SK-N-SH treated with all-trans-retinoic acid at 6 μM for 48 hours (cell line): ENCODE data around the gene FGF19.

Source experiments
- BACH2 ChIP-seq: fragments of 250-450 bp; sonication (Bioruptor Pico); IDR thresholded peaks from 2 replicates; pipeline ENCODE4 v1.9.0; 2021; ENCODE audit warnings: mild to moderate bottlenecking, borderline replicate concordance
- CSDC2 ChIP-seq: fragments of 250-450 bp; sonication (Bioruptor Pico); IDR thresholded peaks from 2 replicates; pipeline ENCODE4 v1.5.0; 2020; ENCODE audit warnings: mild to moderate bottlenecking, moderate library complexity
- GLIS3 ChIP-seq: fragments of 250-450 bp; sonication (Bioruptor Pico); IDR thresholded peaks from 2 replicates; pipeline ENCODE4 v1.5.0; 2020; ENCODE audit warnings: mild to moderate bottlenecking, moderate library complexity
- TCF4 ChIP-seq: fragments of 250-450 bp; sonication (Bioruptor Pico); IDR thresholded peaks from 2 replicates; pipeline ENCODE4 v1.8.0; 2021; ENCODE audit warnings: mild to moderate bottlenecking, moderate library complexity, borderline replicate concordance
- ZFP30 ChIP-seq: fragments of 450-650 bp; formaldehyde crosslinking; IDR thresholded peaks from 2 replicates; pipeline ENCODE4 v1.5.0; 2022; ENCODE audit warnings: mild to moderate bottlenecking, moderate library complexity
- ZNF565 ChIP-seq: fragments of 450-650 bp; formaldehyde crosslinking; conservative IDR thresholded peaks from 2 replicates; pipeline ENCODE4 v1.5.0; 2020; ENCODE audit warnings: low read depth, mild to moderate bottlenecking, moderate library complexity
- ZNF8 ChIP-seq: fragments of 450-650 bp; formaldehyde crosslinking; IDR thresholded peaks from 2 replicates; pipeline ENCODE4 v1.5.0; 2020; ENCODE audit warnings: mild to moderate bottlenecking, moderate library complexity
- TF ChIP-seq, protein P1 (sequence below): fragments of 250-450 bp; sonication (Bioruptor Pico); IDR thresholded peaks from 2 replicates; pipeline ENCODE4 v1.5.1; 2020; ENCODE audit warnings: low read depth, mild to moderate bottlenecking, moderate library complexity

DNA sequence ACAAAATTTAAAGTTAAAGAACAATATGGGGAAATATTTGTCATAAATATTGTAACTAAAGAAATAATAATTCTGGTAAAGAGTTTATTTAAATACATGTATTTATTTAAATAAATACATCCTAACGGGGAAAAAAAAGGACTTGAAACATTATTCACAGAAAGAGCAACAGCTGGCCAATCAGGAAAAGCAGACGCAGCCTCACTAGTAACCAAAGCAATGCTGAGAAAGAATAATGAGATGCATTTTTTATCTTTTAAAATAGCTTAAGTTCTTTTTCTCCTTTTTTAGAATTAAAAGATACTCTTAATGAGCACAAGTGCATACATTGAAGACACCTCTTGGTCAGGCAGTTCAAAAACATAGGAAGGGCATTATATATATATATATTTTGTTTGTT is 26.1 kb downstream of the FGF19 start:
- TF ChIP-seq GLIS3 (CRISPR knock-in tag) (no peak), TCF4 (CRISPR knock-in tag) (no peak), BACH2 (CRISPR knock-in tag) (no peak), ZFP30 (CRISPR knock-in tag) (no peak), ZNF565 (CRISPR knock-in tag) (no peak), ZNF8 (CRISPR knock-in tag) (no peak), CSDC2 (no peak)
- TF ChIP-seq, protein P1, sequence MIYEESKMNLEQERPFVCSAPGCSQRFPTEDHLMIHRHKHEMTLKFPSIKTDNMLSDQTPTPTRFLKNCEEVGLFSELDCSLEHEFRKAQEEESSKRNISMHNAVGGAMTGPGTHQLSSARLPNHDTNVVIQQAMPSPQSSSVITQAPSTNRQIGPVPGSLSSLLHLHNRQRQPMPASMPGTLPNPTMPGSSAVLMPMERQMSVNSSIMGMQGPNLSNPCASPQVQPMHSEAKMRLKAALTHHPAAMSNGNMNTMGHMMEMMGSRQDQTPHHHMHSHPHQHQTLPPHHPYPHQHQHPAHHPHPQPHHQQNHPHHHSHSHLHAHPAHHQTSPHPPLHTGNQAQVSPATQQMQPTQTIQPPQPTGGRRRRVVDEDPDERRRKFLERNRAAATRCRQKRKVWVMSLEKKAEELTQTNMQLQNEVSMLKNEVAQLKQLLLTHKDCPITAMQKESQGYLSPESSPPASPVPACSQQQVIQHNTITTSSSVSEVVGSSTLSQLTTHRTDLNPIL (CRISPR knock-in tag), result no peak
